GM12872 (cell line): Measurements from ENCODE around the gene SMCP.

Experiments
- CTCF ChIP-seq: IDR thresholded peaks from 3 replicates; pipeline ENCODE4 v1.5.1; 2011; ENCODE audit warnings: low read depth, mild to moderate bottlenecking, low read length, moderate library complexity; ENCODE audit not compliant: insufficient read depth

Gene SMCP

GRCh38 chr1:152919071-152919470 lies 40.9 kb downstream of the SMCP start:
- no peak for TF ChIP-seq CTCF

- no peak for TF ChIP-seq CTCF
These were observed 46.1 kb downstream of the SMCP start for GRCh38 chr1:152924191-152924590.

GRCh38 chr1:152926091-152926490 lies 48.0 kb downstream of the SMCP start:
- peak; percentile 78 for TF ChIP-seq CTCF

- no peak for TF ChIP-seq CTCF
These were observed 50.5 kb downstream of the SMCP start for GRCh38 chr1:152928671-152929070.

- no peak for TF ChIP-seq CTCF
These were observed 54.2 kb downstream of the SMCP start for GRCh38 chr1:152932170-152932811.

GRCh38 chr1:152933196-152933595 lies 55.1 kb downstream of the SMCP start:
- no peak for TF ChIP-seq CTCF
